SKM-1 treated with dmso at 0.1 percent for 144 hours (cell line): ENCODE results near the gene CUZD1.

ENCODE experiments used
- DNase-seq: peaks from one replicate; lab custom pipeline; 2025; ENCODE audit not compliant: unreplicated experiment; lab: John Stamatoyannopoulos, UW

Gene CUZD1

GRCh38 chr10:122855745-122856144 lies 10.1 kb upstream of the CUZD1 start:
- DNase-seq, result no peak

- DNase-seq, result no peak
Measured at GRCh38 chr10:122854648-122855047, 9.0 kb upstream of the CUZD1 start.

DNA sequence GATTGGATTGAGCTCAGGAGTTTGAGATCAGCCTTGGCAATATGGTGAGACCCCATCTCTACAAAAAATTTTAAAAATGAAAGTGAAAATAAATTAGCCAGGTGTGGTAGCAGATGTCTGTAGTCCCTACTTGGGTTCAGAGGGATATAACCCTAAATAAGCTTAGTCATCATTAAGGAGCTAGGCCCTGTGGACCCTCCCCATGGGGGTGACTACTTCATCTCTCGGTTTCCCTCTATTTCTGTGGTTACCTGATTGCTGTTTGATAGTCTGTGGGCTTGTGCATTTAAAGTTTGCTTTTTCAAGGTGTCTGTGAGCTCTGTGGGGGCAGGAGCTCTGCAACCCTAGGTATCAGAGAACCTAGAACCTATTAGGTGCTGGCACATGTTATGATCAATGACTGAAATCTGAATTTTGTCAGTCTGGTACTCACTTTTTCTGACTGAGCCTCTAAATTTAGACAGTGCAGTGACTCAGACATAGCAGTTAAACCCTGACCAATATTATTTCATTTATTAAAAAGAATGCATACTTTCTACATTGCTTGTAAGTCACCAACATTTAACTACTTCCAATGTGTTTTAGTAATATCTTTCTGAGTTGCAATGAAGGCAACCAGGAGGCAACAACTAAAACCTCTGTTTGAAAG lies 8.1 kb upstream of the CUZD1 start:
- DNase-seq, result no peak

DNA sequence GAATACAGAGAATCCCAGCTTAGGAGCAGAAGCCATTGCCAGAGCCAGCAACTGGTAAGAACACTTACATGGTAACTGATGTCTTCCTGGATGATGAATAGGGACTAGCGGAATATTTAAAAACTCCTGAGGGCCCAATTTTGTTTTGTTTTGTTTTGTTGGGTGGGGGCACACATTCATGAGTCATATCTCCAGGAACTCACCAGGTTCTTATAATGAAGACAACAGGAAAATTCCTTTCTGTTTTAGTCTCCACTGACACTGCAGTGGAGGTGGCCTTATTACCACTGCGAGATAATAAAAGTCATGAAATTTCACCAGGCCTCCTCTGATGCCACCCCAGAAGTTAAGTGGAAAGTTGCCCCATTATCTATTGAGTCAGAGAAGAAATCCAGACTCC lies 6.6 kb upstream of the CUZD1 start:
- DNase-seq, result no peak

DNA sequence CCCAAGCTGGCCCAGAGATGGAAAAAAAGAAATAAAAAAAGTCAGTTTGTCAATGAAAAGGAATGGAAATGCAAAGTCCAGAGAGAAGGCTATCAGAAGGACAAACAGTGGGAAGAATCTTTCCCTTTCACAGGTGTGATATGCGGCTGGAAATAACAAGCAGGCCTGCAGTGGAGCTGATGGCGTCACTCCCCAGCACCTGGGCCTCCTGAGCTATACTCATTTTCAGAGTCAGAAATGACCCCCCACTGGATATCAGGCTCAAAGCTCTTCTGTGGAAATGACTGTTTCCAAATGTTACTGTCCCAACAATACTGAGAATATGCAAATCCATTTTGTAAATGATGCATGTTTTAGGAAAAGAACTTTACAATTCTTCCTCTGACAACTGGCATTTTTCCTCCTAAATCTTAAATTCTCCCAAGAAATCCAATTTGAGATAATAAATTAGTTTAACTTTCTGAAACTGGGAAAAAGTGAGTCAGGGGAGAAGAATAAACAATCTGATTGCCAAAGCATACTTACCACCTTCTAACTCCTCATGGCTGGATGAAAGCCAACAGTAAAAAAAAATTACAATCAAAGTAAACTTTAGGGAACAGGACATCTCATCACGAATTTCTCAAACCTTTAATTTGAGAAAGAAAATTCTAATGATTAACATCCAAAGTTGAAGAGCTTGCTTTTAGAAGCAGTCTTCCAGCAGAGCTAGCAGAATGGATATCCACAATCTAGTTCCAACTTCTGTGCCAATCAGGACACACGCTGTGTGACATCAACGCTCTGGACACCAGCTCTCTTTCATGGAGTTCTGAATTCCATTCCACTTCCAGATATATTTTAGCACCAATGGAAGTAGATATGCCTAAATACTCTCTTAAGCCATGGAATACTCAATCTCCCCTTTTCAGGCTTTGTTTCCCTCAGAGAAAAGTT lies 5.3 kb upstream of the CUZD1 start:
- DNase-seq, result no peak

DNA sequence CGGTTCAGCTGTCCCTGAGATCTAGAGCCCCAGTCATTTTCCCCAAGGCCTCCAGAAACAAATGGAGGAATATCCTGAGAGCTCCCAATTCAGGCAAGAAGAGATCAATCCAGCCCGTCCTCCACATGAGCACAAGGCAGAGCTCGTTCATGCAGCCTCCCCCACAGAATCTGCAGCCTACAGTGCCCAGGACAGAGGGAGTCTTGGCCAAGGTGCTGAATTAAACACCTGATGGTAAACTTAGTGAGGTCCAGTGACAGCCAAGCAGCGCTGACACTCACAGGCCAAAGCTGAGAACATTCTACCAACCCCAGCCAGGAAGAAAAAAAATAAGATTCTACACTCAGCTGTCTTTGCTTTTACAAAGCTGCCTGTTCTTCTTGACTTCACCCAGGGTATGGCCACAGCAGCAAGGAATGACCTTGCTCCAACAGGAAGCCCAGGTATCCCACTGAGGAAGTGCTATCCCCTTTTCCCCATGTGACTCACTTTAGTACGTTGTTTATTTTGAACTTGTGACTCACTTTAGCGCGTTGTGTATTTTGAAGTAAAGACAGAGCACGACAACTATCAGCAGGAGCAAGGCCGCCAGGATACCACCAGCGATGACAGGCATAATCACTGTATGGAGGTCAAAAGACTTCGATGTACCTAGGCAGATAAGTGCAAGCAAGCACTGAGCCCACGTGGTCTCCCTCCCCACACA lies 4.4 kb upstream of the CUZD1 start:
- DNase-seq, result no peak

GRCh38 chr10:122849090-122849489 lies 3.4 kb upstream of the CUZD1 start:
- DNase-seq, result no peak

- no peak for DNase-seq
Measured at GRCh38 chr10:122847782-122848604, 2.3 kb upstream of the CUZD1 start.

DNA sequence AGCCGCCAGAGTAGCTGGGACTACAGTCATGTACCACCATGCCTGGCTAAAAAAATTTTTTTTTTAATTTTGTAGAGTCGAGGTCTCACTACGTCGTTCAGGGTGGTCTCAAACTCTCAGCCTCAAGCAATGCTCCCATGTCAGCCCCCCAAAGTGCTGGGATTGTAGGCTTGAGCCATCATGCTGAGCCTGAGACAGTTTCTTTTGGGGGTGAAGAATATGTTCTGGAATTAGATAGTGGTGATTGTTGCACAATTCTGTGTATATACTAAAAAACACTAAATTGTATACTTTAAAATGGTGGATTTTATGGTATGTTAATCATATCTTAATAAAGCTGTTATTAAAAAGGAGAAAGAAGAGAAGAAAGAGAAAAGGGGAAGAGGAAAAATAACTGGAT lies 1.5 kb downstream of the CUZD1 start:
- DNase-seq, result no peak

GRCh38 chr10:122841569-122841968 lies 4.1 kb downstream of the CUZD1 start:
- no peak for DNase-seq

DNA sequence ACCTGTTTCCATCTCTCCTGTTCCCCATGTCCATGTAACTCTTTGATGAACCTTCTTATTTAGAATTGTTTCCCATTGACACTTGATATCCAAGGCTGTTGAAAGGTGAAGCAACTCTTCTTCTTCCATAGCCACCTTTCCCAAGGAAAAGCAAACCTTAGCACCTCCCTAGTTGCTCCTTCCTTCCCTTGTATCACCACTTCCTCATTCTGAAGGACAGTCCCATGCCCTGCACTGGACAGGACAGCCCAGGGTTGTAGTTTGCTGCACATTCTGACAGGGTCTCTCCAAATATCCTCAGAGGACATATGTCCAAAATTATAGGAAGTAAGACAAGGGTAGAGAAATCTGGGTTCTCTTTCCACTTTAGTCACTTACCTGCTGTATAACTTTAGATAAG lies 6.2 kb downstream of the CUZD1 start:
- no peak for DNase-seq

DNA sequence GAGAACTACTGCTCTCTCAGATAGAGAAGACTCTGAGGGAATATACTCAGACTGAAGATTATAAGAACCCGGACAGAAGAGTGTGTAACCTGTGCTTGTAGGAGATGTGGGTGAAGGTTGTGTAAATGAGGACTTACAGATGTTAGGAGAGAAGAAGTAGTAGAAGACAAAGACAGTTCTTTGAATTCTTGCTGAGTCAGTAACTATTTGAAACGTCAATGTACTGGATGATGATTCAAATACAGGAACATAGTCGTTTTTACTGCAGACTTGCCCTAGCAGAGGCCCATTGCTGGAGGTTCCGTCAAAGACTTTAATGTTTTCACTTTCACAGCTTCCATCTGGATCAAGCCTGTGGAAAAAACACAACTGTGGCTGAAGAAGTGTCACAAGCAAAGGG lies 6.8 kb downstream of the CUZD1 start:
- no peak for DNase-seq

- no peak for DNase-seq
Measured at GRCh38 chr10:122835908-122836307, 9.7 kb downstream of the CUZD1 start.

GRCh38 chr10:122830965-122831353 lies 14.7 kb downstream of the CUZD1 start:
- DNase-seq, result no peak

DNA sequence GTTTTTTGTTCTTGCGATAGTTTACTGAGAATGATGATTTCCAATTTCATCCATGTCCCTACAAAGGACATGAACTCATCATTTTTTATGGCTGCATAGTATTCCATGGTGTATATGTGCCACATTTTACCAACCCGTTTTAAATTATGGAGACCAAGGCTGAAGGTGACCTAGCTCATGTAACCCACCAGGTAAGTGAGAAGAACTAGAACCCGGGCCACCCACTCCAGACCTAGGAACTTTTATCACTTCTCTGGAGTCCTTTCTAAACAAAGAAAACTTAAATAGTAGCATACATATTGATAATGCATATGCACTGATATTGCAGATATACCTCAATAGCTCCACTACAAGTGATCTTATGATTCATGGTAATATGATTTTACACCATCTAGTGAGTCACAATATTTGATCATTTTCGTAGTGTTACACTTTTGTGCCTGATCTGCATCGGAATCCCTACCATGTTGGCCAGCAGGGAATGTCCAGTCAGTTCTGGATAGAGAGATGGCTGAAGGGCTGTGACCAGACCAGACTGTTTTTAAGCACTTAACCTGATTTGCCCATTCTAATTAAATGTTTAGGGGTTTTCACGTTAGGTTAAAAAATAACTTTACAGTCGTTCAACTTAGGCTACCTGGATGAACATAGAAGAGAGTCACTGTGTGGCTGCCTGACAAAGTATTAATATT lies 15.2 kb downstream of the CUZD1 start:
- DNase-seq, result no peak

DNA sequence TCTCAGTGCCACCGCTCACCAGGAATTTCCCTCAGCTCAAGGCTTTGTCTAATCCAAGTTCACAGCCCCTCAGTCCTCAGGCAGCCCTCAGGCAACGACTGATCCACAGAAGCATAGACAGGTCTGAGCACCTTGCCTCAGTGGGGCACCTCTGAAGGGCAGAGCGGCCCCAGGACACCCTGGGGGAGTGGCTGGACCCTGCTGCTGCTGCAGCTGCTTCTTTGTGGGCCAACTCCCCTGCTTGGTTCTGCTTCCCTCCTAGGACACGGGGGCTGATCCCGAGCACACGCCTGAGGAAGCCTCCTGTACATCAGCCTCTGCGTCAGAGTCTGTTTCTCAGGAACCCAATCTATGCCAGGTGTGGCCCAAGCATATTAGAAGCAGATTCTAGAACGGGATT lies 16.2 kb downstream of the CUZD1 start:
- no peak for DNase-seq

DNA sequence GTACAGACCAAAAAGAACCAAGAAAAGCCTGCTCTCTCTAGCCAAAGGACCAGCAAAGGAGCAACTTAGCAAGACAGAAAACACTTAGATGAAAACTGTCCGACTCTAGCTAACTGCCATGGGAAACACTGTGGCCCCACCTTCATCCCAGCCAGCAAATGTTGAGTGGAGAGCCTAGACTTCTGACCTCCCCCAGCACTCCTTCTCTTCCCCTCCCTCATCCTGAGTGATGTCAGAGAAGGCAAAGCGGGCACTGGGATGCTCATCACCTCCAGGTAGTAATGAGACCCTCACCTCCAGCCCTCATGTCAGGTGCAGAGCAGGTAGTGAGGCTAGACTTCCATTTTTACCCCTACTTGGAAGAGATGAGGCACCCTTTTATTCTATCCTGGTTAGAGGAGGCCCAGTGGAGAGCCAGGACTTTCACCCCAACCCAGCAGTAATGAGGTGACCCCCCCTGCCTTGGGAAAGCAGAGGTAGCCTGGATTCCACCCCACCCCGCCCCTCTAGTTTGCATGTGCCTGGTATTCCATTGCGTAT lies 16.9 kb downstream of the CUZD1 start:
- DNase-seq, result no peak

- DNase-seq, result no peak
Measured at GRCh38 chr10:122827302-122827701, 18.4 kb downstream of the CUZD1 start.

DNA sequence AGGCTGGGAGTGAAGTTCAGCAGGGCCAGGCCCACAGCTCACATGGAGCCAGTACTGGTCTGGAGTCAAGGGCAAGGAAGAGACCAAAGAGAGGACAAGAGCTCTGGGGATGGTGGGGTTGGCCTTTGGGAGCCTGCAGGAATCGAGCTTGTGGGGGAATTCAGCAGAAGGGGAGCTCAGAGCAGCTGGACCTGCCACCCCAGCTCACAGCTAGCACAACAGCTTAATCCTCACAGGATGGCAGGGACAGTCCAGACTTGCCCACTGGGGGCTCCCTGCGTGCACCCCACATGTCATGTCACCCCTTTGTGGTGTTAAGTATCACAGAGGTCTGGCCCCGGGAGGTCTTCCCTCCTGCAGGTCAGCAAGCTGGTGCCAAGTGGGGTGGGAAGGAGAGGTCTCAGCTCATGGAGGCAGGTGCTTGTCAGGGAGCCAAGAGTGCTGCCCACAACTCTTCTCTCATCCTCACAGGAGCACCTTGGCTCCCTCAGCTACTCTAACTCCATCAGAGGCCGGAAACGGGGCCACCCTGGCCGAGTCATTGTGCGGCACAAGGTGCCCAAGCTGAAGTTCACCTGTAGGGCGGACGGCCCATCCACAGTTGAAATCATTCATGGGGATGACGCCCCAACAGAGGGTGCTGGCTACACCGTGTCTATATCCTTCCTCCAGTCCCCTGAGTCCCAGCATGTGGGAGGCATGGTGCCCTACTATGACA lies 22.5 kb downstream of the CUZD1 start:
- no peak for DNase-seq

GRCh38 chr10:122821808-122822207 lies 23.8 kb downstream of the CUZD1 start:
- DNase-seq, result no peak
